Naive thymus-derived CD4-positive, alpha-beta T cell (primary cell): ENCODE measurements around the gene GP1BB. TPM values are rescaled to one million over a fixed set of nuclear protein-coding genes. Genes with fewer than 3 reads are reported as not detected.
"Not testable (repeated sequence)": the region's sequence is repeated elsewhere in the genome, so short reads cannot be mapped to it uniquely, and the experiment has no call there.

Experiments
- ATAC-seq: fragments of 150-1000 bp; cut with Tn5 transposase; 2 replicates; pipeline ENCODE4 v1.10.0; 2021; ENCODE audit warnings: mild to moderate bottlenecking, moderate library complexity
- CTCF ChIA-PET: fragments of 350-600 bp; sonication (Branson Sonifier 250); formaldehyde crosslinking; loops from one replicate; lab custom pipeline; 2021; ENCODE audit warnings: antibody characterized with exemption; lab: Charles Lee
- POLR2A ChIA-PET: fragments of 350-600 bp; sonication (Branson Sonifier 250); formaldehyde crosslinking; loops from one replicate; lab custom pipeline; 2021; ENCODE audit warnings: antibody characterized with exemption, inconsistent platforms; lab: Charles Lee
- DNase-seq, 9 donors: peaks; one replicate each; pipeline versions ENCODE4 v3.0.0 to v3.0.0-alpha.2; 2020 to 2022; ENCODE audit warnings: mixed read lengths in 1 of 9
- H3K27ac ChIP-seq: one replicate; pipeline ENCODE4 v1.7.0; 2013; ENCODE audit warnings: mild to moderate bottlenecking, low read depth, low read length, moderate library complexity
- H3K27me3 ChIP-seq, 2 donors: one replicate each; pipeline ENCODE4 v1.7.0; 2013; ENCODE audit warnings: low read length in 2 of 2, mild to moderate bottlenecking in 2 of 2, moderate library complexity in 2 of 2; ENCODE audit not compliant: control insufficient read depth in 2 of 2, insufficient read depth in 2 of 2
- H3K36me3 ChIP-seq, 3 experiments: 1 replicate in 2 of 3; 2 replicates in 1 of 3; pipeline ENCODE4 v1.7.0; 2013; ENCODE audit warnings: low read length in 3 of 3, mild to moderate bottlenecking in 3 of 3, moderate library complexity in 1 of 3; ENCODE audit not compliant: insufficient read depth in 3 of 3, control insufficient read depth in 2 of 3
- H3K4me1 ChIP-seq, 2 donors: one replicate each; pipeline ENCODE4 v1.7.0; 2013; ENCODE audit warnings: low read length in 2 of 2, mild to moderate bottlenecking in 2 of 2, moderate library complexity in 1 of 2; ENCODE audit not compliant: control insufficient read depth in 2 of 2, insufficient read depth in 2 of 2
- H3K4me3 ChIP-seq: 2 replicates; pipeline ENCODE4 v1.7.0; 2013; ENCODE audit warnings: mild to moderate bottlenecking, low read length
- H3K9me3 ChIP-seq, 3 experiments: 1 replicate in 2 of 3; 2 replicates in 1 of 3; pipeline ENCODE4 v1.7.0; 2013; ENCODE audit warnings: low read length in 3 of 3; ENCODE audit not compliant: control insufficient read depth in 2 of 3
- H3K27ac Mint-ChIP-seq, 9 donors: one replicate each; pipeline ENCODE4 v1.8.0; 2020 to 2022; ENCODE audit warnings: mixed read lengths in 9 of 9, mild to moderate bottlenecking in 8 of 9, moderate library complexity in 5 of 9, inconsistent platforms in 2 of 9
- H3K27me3 Mint-ChIP-seq, 5 donors: one replicate each; pipeline ENCODE4 v1.8.0; 2021 to 2022; ENCODE audit warnings: mixed read lengths in 5 of 5, mild to moderate bottlenecking in 1 of 5
- H3K36me3 Mint-ChIP-seq, 5 donors: one replicate each; pipeline ENCODE4 v1.8.0; 2020 to 2022; ENCODE audit warnings: mixed read lengths in 5 of 5, mild to moderate bottlenecking in 3 of 5, inconsistent platforms in 1 of 5
- H3K4me1 Mint-ChIP-seq, 7 donors: one replicate each; pipeline ENCODE4 v1.8.0; 2020 to 2022; ENCODE audit warnings: mixed read lengths in 7 of 7, mild to moderate bottlenecking in 3 of 7, inconsistent platforms in 1 of 7
- H3K4me3 Mint-ChIP-seq, 10 donors: one replicate each; pipeline ENCODE4 v1.8.0; 2020 to 2022; ENCODE audit warnings: mild to moderate bottlenecking in 10 of 10, mixed read lengths in 10 of 10, moderate library complexity in 6 of 10, inconsistent platforms in 2 of 10
- H3K9me3 Mint-ChIP-seq, 11 donors: one replicate each; pipeline ENCODE4 v1.8.0; 2020 to 2022; ENCODE audit warnings: mixed read lengths in 11 of 11, mild to moderate bottlenecking in 4 of 11, inconsistent platforms in 1 of 11, moderate library complexity in 1 of 11
- intact Hi-C, 2 donors: fragments of 100-400 bp; cut with micrococcal nuclease; formaldehyde crosslinking; loops; one replicate each; pipeline ENCODE4 v1.15.1; 2023
- polyA plus RNA-seq, 2 donors: library from polyadenylated mRNA; unstranded; fragments of 300-500 nt; fragmentation: Illumina TruSeq; gene quantifications; one replicate each; pipeline ENCODE4 v1.2.3, GENCODE V29; 2021
- total RNA-seq, 6 experiments: library from RNA in 5 of 6; stranded (reverse) in 5 of 6; gene quantifications; 1 replicate in 5 of 6; 2 replicates in 1 of 6; pipeline ENCODE4 v1.2.3 and lab custom pipeline; 2021 to 2026

Gene GP1BB
- total and polyA plus RNA-seq, 7 experiments from 2014 or later, result 0.40 to 3.0 TPM; not detected in 5

DNA sequence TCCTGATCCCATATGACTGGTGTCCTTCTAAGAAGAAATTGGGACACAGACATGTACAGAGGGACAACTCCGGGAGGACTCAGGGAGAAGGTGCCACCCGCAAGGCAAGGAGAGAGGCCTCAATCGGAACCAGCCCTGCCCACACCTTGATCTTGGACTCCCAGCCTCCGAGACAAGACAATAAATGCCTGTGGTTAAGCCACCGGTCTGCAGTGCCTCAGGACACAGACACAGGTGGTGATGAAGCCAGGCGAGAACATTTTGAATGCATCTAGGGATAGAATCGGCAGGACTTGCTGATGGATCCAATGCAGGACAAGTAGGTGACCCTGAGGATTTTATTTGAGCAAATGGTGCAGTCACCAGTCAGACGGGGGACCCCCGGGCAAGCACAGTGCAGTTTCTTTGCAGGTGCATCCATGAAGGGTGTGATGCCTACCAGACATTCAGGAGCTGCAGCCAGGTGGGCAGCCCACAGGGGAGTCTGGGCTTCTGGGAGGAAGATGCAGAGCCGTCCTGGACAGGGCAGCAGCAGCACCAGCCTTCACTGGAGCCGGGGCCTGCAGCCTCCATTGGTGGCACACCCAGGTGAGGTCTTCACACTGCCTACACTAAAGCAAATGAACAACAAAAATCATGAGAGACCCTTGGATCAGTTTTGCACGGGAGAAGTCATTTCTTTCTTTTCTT lies 29.2 kb upstream of the GP1BB start:
- Mint-ChIP-seq H3K4me1 (peaks cover 0 to 2% (median 0%) of the 10 kb centered on the region in 7 donors), H3K36me3 (no peaks in the 10 kb centered on the region), H3K27ac (no peak overlapping the region), H3K27me3 (peaks cover 0 to 12% (median 4%) of the 10 kb centered on the region in 5 donors), H3K9me3 (no peaks in the 10 kb centered on the region), H3K4me3 (no peak overlapping the region)
- ATAC-seq (no peak), DNase-seq (no peak)
- no peaks in the 10 kb centered on the region for H3K9me3 ChIP-seq
- no peak overlapping the region for H3K4me3 ChIP-seq
- H3K4me1 ChIP-seq, result no peaks in the 10 kb centered on the region
- no peaks in the 10 kb centered on the region for H3K27me3 ChIP-seq
- intact Hi-C loops, result no loop called here
- H3K36me3 ChIP-seq, result no peaks in the 10 kb centered on the region
- H3K27ac ChIP-seq, result no peak overlapping the region
- CTCF ChIA-PET, result no interaction called here
- POLR2A ChIA-PET, result interaction anchor here (0.7 kb wide), 1 partner anchor 953 kb away, joined by 3 read pairs; no protein-coding TSS in a partner anchor

DNA sequence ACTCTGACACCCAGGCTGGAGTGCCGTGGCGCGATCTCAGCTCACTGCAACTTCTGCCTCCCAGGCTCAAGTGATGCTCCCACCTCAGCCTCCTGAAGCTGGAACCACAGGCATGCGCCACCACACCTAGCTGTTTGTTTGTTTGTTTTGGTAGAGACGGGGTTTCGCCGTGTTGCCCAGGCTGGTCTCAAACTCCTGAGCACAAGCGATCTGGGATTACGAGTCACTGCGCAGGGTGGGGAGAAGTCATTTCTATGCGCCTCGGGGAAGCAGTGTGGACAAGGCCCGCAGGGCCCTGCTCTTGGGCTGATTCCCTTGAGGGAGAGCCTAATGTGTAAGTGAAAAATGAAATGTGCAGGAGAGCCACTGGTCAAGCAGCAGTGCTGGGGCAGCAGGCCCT lies 28.6 kb upstream of the GP1BB start:
- Histone ChIP-seq H3K27ac (no peak overlapping the region), H3K4me3 (no peak overlapping the region), H3K4me1 (no peaks in the 10 kb centered on the region), H3K27me3 (no peaks in the 10 kb centered on the region), H3K9me3 (no peaks in the 10 kb centered on the region), H3K36me3 (no peaks in the 10 kb centered on the region)
- POLR2A ChIA-PET, result interaction anchor here (0.7 kb wide), 1 partner anchor 953 kb away, joined by 3 read pairs; no protein-coding TSS in a partner anchor
- DNase-seq, result no peak
- no peaks in the 10 kb centered on the region for H3K9me3 Mint-ChIP-seq
- H3K4me3 Mint-ChIP-seq, result no peak overlapping the region
- H3K27me3 Mint-ChIP-seq, result peaks cover 0 to 12% (median 4%) of the 10 kb centered on the region in 5 donors
- no peak for ATAC-seq
- CTCF ChIA-PET, result no interaction called here
- H3K4me1 Mint-ChIP-seq, result peaks cover 0 to 2% (median 0%) of the 10 kb centered on the region in 7 donors
- intact Hi-C loops, result no loop called here
- no peaks in the 10 kb centered on the region for H3K36me3 Mint-ChIP-seq
- H3K27ac Mint-ChIP-seq, result no peak overlapping the region

DNA sequence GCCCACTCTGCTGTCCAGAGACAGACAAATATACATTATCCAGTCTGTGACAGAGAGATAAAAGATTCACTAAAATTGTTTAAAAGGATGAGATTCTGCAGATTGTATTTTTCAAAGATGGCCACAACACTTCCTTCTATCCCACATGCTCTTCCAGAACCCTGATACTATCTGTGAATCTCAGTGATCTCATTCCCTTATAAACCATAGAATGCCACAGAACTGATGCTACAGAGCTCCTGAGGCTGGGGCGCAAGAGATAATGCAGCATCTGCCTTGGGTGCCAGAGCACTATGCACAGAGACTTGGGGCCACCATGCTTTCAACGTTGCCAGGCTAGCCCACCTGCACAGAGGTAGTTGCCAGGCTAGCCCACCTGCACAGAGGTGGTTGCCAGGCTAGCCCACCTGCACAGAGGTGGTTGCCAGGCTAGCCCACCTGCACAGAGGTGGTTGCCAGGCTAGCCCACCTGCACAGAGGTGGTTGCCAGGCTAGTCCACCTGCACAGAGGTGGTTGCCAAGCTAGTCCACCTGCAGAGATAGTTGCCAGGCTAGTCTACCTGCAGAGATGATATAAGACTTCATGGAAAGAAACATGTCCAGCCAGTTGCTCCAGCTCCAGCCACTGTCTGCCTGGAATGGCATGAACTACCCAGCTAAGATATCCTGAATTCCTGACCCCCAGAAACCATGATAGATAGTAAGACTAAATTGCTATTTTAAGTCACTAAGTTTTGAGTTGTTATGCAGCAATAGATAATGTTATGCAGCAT lies 26.6 kb upstream of the GP1BB start:
- H3K36me3 Mint-ChIP-seq, result no peaks in the 10 kb centered on the region
- H3K27ac ChIP-seq, result no peak overlapping the region
- H3K4me1 Mint-ChIP-seq, result no peaks in the 10 kb centered on the region
- CTCF ChIA-PET, result no interaction called here
- no peaks in the 10 kb centered on the region for H3K4me1 ChIP-seq
- H3K27ac Mint-ChIP-seq, result no peak overlapping the region
- DNase-seq, result no peak
- POLR2A ChIA-PET, result no interaction called here
- no peak for ATAC-seq
- peaks cover 0 to 2% (median 0%) of the 10 kb centered on the region in 11 donors for H3K9me3 Mint-ChIP-seq
- H3K9me3 ChIP-seq, result no peaks in the 10 kb centered on the region
- H3K4me3 Mint-ChIP-seq, result no peak overlapping the region
- peaks cover 0 to 9% (median 4%) of the 10 kb centered on the region in 5 donors for H3K27me3 Mint-ChIP-seq
- no peaks in the 10 kb centered on the region for H3K27me3 ChIP-seq
- no peaks in the 10 kb centered on the region for H3K36me3 ChIP-seq
- intact Hi-C loops, result no loop called here
- H3K4me3 ChIP-seq, result no peak overlapping the region

DNA sequence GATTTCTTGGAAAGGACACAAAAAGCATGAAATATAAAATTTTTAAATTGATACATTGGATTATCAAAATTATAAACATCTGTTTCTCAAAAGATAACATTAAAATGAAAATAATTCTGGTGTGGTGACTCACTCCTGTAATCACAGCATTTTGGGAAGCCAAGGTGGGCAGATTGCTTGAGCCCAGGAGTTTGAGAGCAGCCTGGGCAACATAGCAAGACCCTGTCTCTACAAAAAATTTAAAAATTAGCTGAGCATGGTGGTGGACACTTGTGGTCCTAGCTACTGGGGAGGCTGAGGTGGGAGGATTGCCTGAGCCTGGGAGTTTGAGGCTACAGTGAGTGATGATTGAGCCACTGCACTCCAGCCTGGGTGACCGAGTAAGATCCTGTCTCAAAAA lies 25.5 kb upstream of the GP1BB start:
- H3K27ac ChIP-seq, POLR2A ChIA-PET, H3K36me3 ChIP-seq, H3K4me3 Mint-ChIP-seq, H3K4me1 ChIP-seq, intact Hi-C loops, DNase-seq, H3K9me3 Mint-ChIP-seq, ATAC-seq, H3K4me1 Mint-ChIP-seq, CTCF ChIA-PET, H3K9me3 ChIP-seq, H3K4me3 ChIP-seq, H3K27me3 ChIP-seq, H3K36me3 Mint-ChIP-seq, H3K27ac Mint-ChIP-seq: not testable (repeated sequence)
- peaks cover 0 to 11% (median 4%) of the 10 kb centered on the region in 5 donors for H3K27me3 Mint-ChIP-seq

DNA sequence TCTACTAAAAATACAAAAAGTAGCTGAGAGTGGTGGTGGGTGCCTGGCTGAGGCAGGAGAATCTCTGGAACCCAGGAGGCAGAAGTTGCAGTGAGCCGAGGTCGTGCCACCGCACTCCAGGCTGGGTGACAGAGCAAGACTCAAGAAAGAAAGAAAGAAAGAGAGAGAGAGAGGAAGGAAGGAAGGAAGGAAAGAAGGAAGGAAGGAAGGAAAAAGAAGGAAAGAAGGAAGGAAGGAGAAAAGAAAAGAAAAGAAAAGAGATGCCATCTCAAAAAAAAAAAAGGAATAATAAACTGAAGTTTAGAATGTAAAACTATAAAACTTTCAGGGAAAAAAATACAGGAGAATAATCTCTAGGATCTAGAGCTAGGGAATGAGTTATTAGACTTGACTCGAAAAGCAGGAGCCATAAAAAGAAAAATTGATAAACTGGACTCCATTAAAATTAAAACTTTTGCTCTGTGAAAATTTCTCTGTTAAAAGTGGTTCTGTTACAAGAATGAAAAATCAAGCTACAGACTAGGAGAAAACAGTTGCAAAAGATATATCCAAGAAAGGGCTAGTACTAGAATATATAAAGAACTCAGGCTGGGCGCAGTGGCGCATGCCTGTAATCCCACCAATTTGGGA lies 22.4 kb upstream of the GP1BB start:
- H3K4me3 Mint-ChIP-seq, result no peak overlapping the region
- H3K4me1 ChIP-seq, result no peaks in the 10 kb centered on the region
- no peaks in the 10 kb centered on the region for H3K4me1 Mint-ChIP-seq
- H3K9me3 ChIP-seq, result no peaks in the 10 kb centered on the region
- H3K27me3 Mint-ChIP-seq, result peaks cover 0 to 11% (median 4%) of the 10 kb centered on the region in 5 donors
- ChIA-PET CTCF (interaction anchor here (0.6 kb wide), 1 partner anchor 40 kb away, joined by 5 read pairs; no protein-coding TSS in a partner anchor), POLR2A (no interaction called here)
- H3K36me3 ChIP-seq, result no peaks in the 10 kb centered on the region
- H3K36me3 Mint-ChIP-seq, result no peaks in the 10 kb centered on the region
- H3K27ac Mint-ChIP-seq, result no peak overlapping the region
- H3K27me3 ChIP-seq, result no peaks in the 10 kb centered on the region
- H3K9me3 Mint-ChIP-seq, result peaks cover 0 to 2% (median 0%) of the 10 kb centered on the region in 11 donors
- H3K4me3 ChIP-seq, result no peak overlapping the region
- intact Hi-C loops, result no loop called here
- no peak overlapping the region for H3K27ac ChIP-seq
- DNase-seq, result no peak
- no peak for ATAC-seq

DNA sequence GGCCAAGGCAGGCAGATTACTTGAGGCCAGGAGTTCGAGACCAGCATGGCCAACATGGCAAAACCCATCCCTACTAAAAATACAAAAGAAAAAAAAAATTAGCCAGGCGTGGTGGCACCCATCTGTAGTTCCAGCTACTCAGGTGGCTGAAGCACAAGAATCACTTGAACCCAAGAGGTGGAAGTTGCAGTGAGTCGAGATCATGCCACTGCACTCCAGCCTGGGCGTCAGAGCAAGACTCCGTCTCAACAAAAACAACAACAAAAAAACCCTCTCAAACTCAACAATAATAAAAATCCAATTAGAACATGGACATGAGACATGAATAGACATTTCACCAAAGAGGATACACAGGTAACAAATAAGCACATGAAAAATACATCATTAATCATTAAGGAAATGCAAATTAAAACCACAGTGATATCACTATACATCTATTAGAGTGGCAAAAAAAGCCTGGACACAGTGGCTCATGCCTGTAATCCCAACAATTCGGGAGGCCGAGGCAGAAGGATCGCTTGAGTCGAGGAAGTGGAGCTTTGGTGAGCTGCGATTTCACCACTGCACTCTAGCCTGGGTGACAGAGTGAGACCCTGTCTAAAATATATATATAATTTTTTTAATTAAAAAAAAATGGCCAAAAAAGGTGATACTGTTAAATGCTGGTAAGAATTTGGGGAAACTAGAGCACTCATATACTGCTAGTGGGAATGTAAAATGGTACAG lies 21.8 kb upstream of the GP1BB start:
- CTCF ChIA-PET, result interaction anchor here (0.6 kb wide), 1 partner anchor 40 kb away, joined by 5 read pairs; no protein-coding TSS in a partner anchor
- Histone ChIP-seq H3K36me3 (no peaks in the 10 kb centered on the region), H3K27ac (no peak overlapping the region), H3K27me3 (no peaks in the 10 kb centered on the region), H3K9me3 (no peaks in the 10 kb centered on the region), H3K4me1 (no peaks in the 10 kb centered on the region), H3K4me3 (no peak overlapping the region)
- Mint-ChIP-seq H3K27me3 (peaks cover 0 to 7% (median under 1%) of the 10 kb centered on the region in 5 donors), H3K4me1 (no peaks in the 10 kb centered on the region), H3K27ac (no peak overlapping the region), H3K4me3 (no peak overlapping the region), H3K36me3 (no peaks in the 10 kb centered on the region), H3K9me3 (peaks cover 0 to 2% (median 0%) of the 10 kb centered on the region in 11 donors)
- POLR2A ChIA-PET, result no interaction called here
- ATAC-seq, result no peak
- intact Hi-C loops, result no loop called here
- DNase-seq, result no peak
